CD14-positive monocyte (primary cell): ENCODE data around the gene PSME1. TPM values are rescaled to one million over a fixed set of nuclear protein-coding genes. Genes with fewer than 3 reads are reported as not detected.
A peak's percentile ranks its signal among the peaks of the same experiment; 100 is the strongest.

Source experiments
- DNase-seq, 3 donors: peaks; one replicate each; pipeline ENCODE4 v3.0.0-alpha.2; 2011 to 2022
- H2AFZ ChIP-seq: 2 replicates; pipeline ENCODE4 v1.6.0; 2012; ENCODE audit warnings: mild to moderate bottlenecking, low read depth, low read length, inconsistent platforms; ENCODE audit not compliant: insufficient read depth, poor library complexity, severe bottlenecking
- H3K27ac ChIP-seq, 2 donors: 1 replicate in 1 of 2; 2 replicates in 1 of 2; pipeline ENCODE4 v1.5.1; 2012 to 2013; ENCODE audit warnings: low read length in 2 of 2, control low read depth in 1 of 2, inconsistent platforms in 1 of 2, low read depth in 1 of 2, mild to moderate bottlenecking in 1 of 2
- H3K27me3 ChIP-seq, 2 donors: one replicate each; pipeline versions ENCODE4 v1.6.0 to v1.6.1; 2011 to 2013; ENCODE audit warnings: low read length in 2 of 2; ENCODE audit not compliant: control insufficient read depth in 2 of 2, insufficient read depth in 2 of 2
- H3K36me3 ChIP-seq, 2 donors: replicated peaks in 1 of 2; 1 replicate in 1 of 2; 2 replicates in 1 of 2; pipeline versions ENCODE4 v1.5.1 to v1.6.1; 2012 to 2013; ENCODE audit warnings: low read length in 2 of 2, control low read depth in 1 of 2, inconsistent platforms in 1 of 2, mild to moderate bottlenecking in 1 of 2; ENCODE audit not compliant: insufficient read depth in 2 of 2, control insufficient read depth in 1 of 2
- H3K4me1 ChIP-seq, 2 donors: 1 replicate in 1 of 2; 2 replicates in 1 of 2; pipeline versions ENCODE4 v1.5.1 to v1.6.1; 2012 to 2013; ENCODE audit warnings: low read length in 2 of 2, control low read depth in 1 of 2, inconsistent platforms in 1 of 2, mild to moderate bottlenecking in 1 of 2, moderate library complexity in 1 of 2; ENCODE audit not compliant: insufficient read depth in 2 of 2, control insufficient read depth in 1 of 2
- H3K4me2 ChIP-seq: replicated peaks from 2 replicates; pipeline ENCODE3; 2012; ENCODE audit warnings: low read length, moderate library complexity, mild to moderate bottlenecking; ENCODE audit not compliant: poor library complexity, severe bottlenecking; ENCODE audit errors: extremely low read depth
- H3K4me3 ChIP-seq, 3 experiments: fragments of 200-600 bp in 1 of 3; sonication (generic) in 1 of 3; replicated peaks in 1 of 3; 1 replicate in 2 of 3; 2 replicates in 1 of 3; pipeline ENCODE4 v1.5.1; 2011 to 2013; ENCODE audit warnings: low read length in 3 of 3, mild to moderate bottlenecking in 3 of 3, control low read depth in 2 of 3, low read depth in 2 of 3, inconsistent platforms in 1 of 3, moderate library complexity in 1 of 3
- H3K79me2 ChIP-seq: 2 replicates; pipeline ENCODE4 v1.6.0; 2012; ENCODE audit warnings: mild to moderate bottlenecking, control low read depth, inconsistent platforms, low read length, moderate library complexity; ENCODE audit not compliant: insufficient read depth
- H3K9ac ChIP-seq: 2 replicates; pipeline ENCODE4 v1.6.0; 2017; ENCODE audit warnings: low read length, mild to moderate bottlenecking; ENCODE audit not compliant: insufficient read depth, poor library complexity, severe bottlenecking
- H3K9me3 ChIP-seq, 2 donors: replicated peaks in 1 of 2; 1 replicate in 1 of 2; 2 replicates in 1 of 2; pipeline versions ENCODE4 v1.5.1 to v1.6.1; 2012 to 2013; ENCODE audit warnings: low read length in 2 of 2, control low read depth in 1 of 2; ENCODE audit not compliant: control insufficient read depth in 1 of 2, insufficient read depth in 1 of 2
- H4K20me1 ChIP-seq: 2 replicates; pipeline ENCODE4 v1.6.0; 2012; ENCODE audit warnings: mild to moderate bottlenecking, low read length, control low read depth, moderate library complexity; ENCODE audit not compliant: insufficient read depth
- H3K27ac Mint-ChIP-seq, 7 donors: one replicate each; pipeline ENCODE4 v1.8.0; 2020; ENCODE audit warnings: mild to moderate bottlenecking in 7 of 7, mixed read lengths in 7 of 7, moderate library complexity in 6 of 7, inconsistent platforms in 2 of 7
- H3K27me3 Mint-ChIP-seq, 3 donors: one replicate each; pipeline ENCODE4 v1.8.0; 2021 to 2022; ENCODE audit warnings: low read depth in 3 of 3, mild to moderate bottlenecking in 3 of 3, mixed read lengths in 3 of 3, moderate library complexity in 3 of 3, inconsistent platforms in 1 of 3
- H3K36me3 Mint-ChIP-seq, 2 donors: one replicate each; pipeline ENCODE4 v1.8.0; 2020; ENCODE audit warnings: mixed read lengths in 2 of 2, inconsistent platforms in 1 of 2, mild to moderate bottlenecking in 1 of 2
- H3K4me1 Mint-ChIP-seq: one replicate; pipeline ENCODE4 v1.8.0; 2020; ENCODE audit warnings: mild to moderate bottlenecking, mixed read lengths
- H3K4me3 Mint-ChIP-seq, 2 donors: one replicate each; pipeline ENCODE4 v1.8.0; 2020; ENCODE audit warnings: mild to moderate bottlenecking in 2 of 2, mixed read lengths in 2 of 2, moderate library complexity in 1 of 2
- H3K9me3 Mint-ChIP-seq, 7 donors: one replicate each; pipeline ENCODE4 v1.8.0; 2020 to 2022; ENCODE audit warnings: mixed read lengths in 7 of 7, mild to moderate bottlenecking in 6 of 7, moderate library complexity in 6 of 7, inconsistent platforms in 2 of 7
- CTCF ChIP-seq: fragments of 200-600 bp; IDR thresholded peaks from one replicate; pipeline ENCODE4 v1.8.0; 2022; ENCODE audit warnings: antibody characterized with exemption, mild to moderate bottlenecking
- WGBS: methylation state at CpG from one replicate; pipeline ENCODE4 v1.1.5; 2013; ENCODE audit warnings: missing lambda C conversion rate; ENCODE audit not compliant: insufficient coverage; 5-methylcytosine and 5-hydroxymethylcytosine counted together
- intact Hi-C, 2 donors: fragments of 100-400 bp; cut with micrococcal nuclease; formaldehyde crosslinking; loops; one replicate each; pipeline versions ENCODE4 v1.15.0 to v1.15.1; 2023
- polyA plus RNA-seq, 3 donors: library from polyadenylated mRNA; depleted of rRNA in 1 of 3; unstranded in 2 of 3; stranded (reverse) in 1 of 3; fragments of 300-500 nt in 2 of 3; fragments of >200 nt in 1 of 3; fragmentation: Illumina TruSeq in 2 of 3; gene quantifications; 1 replicate in 2 of 3; 2 replicates in 1 of 3; pipeline ENCODE4 v1.2.3, GENCODE V29; 2012 to 2021

Gene PSME1
- polyA plus RNA-seq, 3 donors = 435 to 759 (median 729) TPM

GRCh38 chr14:24146453-24146977 is 10.5 kb downstream of the PSME1 start, which contains the start of gene PSME2:
TSS of gene PSME2 (minus strand) at chr14:24146610. CDS start at chr14:24146581, 29 bp downstream.
- WGBS = 0% methylated on average over 16 of the region's 25 CpGs
- peaks cover 33 to 47% of the 10 kb centered on the region in 2 donors for H3K4me1 ChIP-seq
- H3K9me3 ChIP-seq = no peaks in the 10 kb centered on the region
- H3K27me3 ChIP-seq = no peaks in the 10 kb centered on the region
- H4K20me1 ChIP-seq = peaks cover 65% of the 10 kb centered on the region
- H3K79me2 ChIP-seq = peaks cover 72% of the 10 kb centered on the region
- peak within 1 kb of the TSS; percentile 98 for H3K4me2 ChIP-seq
- intact Hi-C loops = loop anchor here in 1 of 2 donors (2.0 kb wide), 1 partner anchor 14 kb away; the partner anchor contains the start of gene IRF9
- DNase-seq = peak; percentile 76 to 90 (median 87)
- peak within 1 kb of the TSS; percentile 93 for H3K9ac ChIP-seq
- H3K27ac ChIP-seq = peak within 1 kb of the TSS; percentile 84 to 89
- H3K9me3 Mint-ChIP-seq = no peaks in the 10 kb centered on the region
- peak within 1 kb of the TSS; percentile 84 to 100 (median 89) for H3K4me3 ChIP-seq
- H3K36me3 ChIP-seq = peaks cover 43 to 55% of the 10 kb centered on the region in 2 donors
- TF ChIP-seq CTCF = no peak
- H3K36me3 Mint-ChIP-seq = peaks cover 56 to 59% of the 10 kb centered on the region in 2 donors
- H3K4me1 Mint-ChIP-seq = peaks cover 46% of the 10 kb centered on the region
- peak within 1 kb of the TSS; percentile 95 to 99 (median 97) for H3K27ac Mint-ChIP-seq
- peaks cover 0 to 2% (median 0%) of the 10 kb centered on the region in 3 donors for H3K27me3 Mint-ChIP-seq
- H3K4me3 Mint-ChIP-seq = peak within 1 kb of the TSS; percentile 98 to 99
- H2AFZ ChIP-seq = peak within 1 kb of the TSS; percentile 93

- peaks cover 49 to 62% of the 10 kb centered on the region in 2 donors for H3K36me3 ChIP-seq
- peak within 1 kb of the TSS; percentile 98 to 99 for H3K4me3 Mint-ChIP-seq
These were observed 11.2 kb downstream of the PSME1 start, which contains the start of gene RNF31 for GRCh38 chr14:24146978-24147760. TSS of gene RNF31 (plus strand) at chr14:24147498. CDS start at chr14:24147699, 201 bp downstream.

More at GRCh38 chr14:24146978-24147760, 11.2 kb downstream of the PSME1 start, which contains the start of gene RNF31:
- H3K4me1 ChIP-seq = peaks cover 28 to 41% of the 10 kb centered on the region in 2 donors
- H4K20me1 ChIP-seq = peaks cover 69% of the 10 kb centered on the region
- H3K4me2 ChIP-seq = peak within 1 kb of the TSS; percentile 98
- H2AFZ ChIP-seq = peak within 1 kb of the TSS; percentile 93
- under 1% methylated on average over 50 of the region's 57 CpGs for WGBS
- intact Hi-C loops = loop anchor here in 1 of 2 donors (1.0 to 2.0 kb wide), 2 partner anchors 14 to 33 kb away; partner anchors contain the start of genes DCAF11, IRF9 and NRL
- DNase-seq = peak; percentile 97 to 99 (median 98)
- H3K79me2 ChIP-seq = peaks cover 76% of the 10 kb centered on the region
- Mint-ChIP-seq H3K9me3 (no peaks in the 10 kb centered on the region), H3K36me3 (peaks cover 63 to 65% of the 10 kb centered on the region in 2 donors), H3K27me3 (peaks cover 0 to 2% (median 0%) of the 10 kb centered on the region in 3 donors), H3K4me1 (peaks cover 41% of the 10 kb centered on the region), H3K27ac (peak within 1 kb of the TSS; percentile 95 to 99 (median 97))
- no peak for TF ChIP-seq CTCF
- peak within 1 kb of the TSS; percentile 84 to 100 (median 89) for H3K4me3 ChIP-seq
- H3K27me3 ChIP-seq = no peaks in the 10 kb centered on the region
- no peaks in the 10 kb centered on the region for H3K9me3 ChIP-seq
- H3K27ac ChIP-seq = peak within 1 kb of the TSS; percentile 84 to 89
- peak within 1 kb of the TSS; percentile 93 for H3K9ac ChIP-seq
